ENCODE data around the gene ZNF780B.

ZNF780B gene

GRCh38 chr19:40006273-40006691, 49.7 kb downstream of the ZNF780B start:
- DNase-seq, result no peak
- no peak for TF ChIP-seq POLR2A (IDR thresholded peaks at IDR 0.05; ENCODE audit: low read length)
- TF ChIP-seq GATA1 (IDR thresholded peaks at IDR 0.05; ENCODE audit: low read depth, low read length), result no peak

GRCh38 chr19:40005691-40006272, 50.2 kb downstream of the ZNF780B start:
- no peak for TF ChIP-seq POLR2A (IDR thresholded peaks at IDR 0.05; ENCODE audit: low read length)
- TF ChIP-seq GATA1 (IDR thresholded peaks at IDR 0.05; ENCODE audit: low read depth, low read length), result no peak
- peak; percentile 43 to 47 for DNase-seq

DNA sequence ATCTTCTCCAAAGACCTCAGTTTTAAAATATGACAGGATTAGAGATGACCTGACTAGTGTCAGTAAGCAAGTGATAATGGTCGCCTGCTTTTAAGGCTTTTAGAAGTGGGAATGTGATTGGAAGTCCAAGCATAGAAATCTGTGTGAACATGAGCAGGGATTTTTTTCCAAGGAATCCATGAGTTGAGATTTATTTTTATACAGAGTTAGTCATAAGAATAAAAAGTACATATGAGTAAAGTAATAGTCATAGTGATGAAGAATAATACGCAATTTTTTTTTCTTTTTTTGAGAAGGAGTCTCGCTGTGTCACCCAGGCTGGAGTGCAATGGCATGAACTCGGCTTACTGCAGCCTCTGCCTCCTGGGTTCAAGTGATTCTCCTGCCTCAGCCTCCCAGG, 57.5 kb downstream of the ZNF780B start:
- DNase-seq, result no peak
- TF ChIP-seq GATA1 (IDR thresholded peaks at IDR 0.05; ENCODE audit: low read depth, low read length) (no peak), POLR2A (IDR thresholded peaks at IDR 0.05; ENCODE audit: low read length) (no peak)

DNA sequence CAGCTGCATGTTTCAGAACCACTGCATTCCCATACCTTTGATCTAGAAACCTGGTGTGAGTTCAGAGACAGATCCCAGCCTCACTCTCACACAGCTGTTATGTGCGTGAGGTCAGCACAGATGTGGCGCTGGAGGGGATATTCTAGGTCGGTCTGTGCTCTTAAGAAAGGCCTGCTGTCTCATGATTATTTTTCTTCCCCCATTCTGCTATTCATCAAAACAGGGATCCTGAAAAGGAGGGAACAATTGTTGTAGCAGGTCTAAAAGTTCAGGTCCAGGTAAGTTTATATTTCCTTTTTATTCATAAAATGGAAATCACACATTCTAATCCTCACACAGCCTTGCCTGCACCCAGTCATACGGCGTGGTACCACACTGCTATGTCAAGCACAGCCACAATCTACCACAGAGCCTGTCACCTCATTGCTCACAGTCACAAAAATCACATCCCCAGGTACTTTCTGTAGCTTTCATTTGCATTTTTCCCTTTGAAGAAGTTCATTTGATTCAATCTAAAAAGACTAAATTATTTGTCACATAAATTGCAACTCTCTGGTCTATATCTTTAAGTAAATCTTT, 58.3 kb downstream of the ZNF780B start:
- TF ChIP-seq GATA1 (IDR thresholded peaks at IDR 0.05; ENCODE audit: low read depth, low read length), result no peak
- TF ChIP-seq POLR2A (IDR thresholded peaks at IDR 0.05; ENCODE audit: low read length), result no peak
- peak in 1 of 2 experiments; percentile 41 for DNase-seq

GRCh38 chr19:39996811-39997637, 59.0 kb downstream of the ZNF780B start, which contains the start of gene ZNF546:
Gene ZNF546, plus strand, starts transcription at chr19:39997060. Its CDS starts 1,267 bp downstream, at chr19:39998327.
- DNase-seq, result peak; percentile 87 to 91
- TF ChIP-seq POLR2A (IDR thresholded peaks at IDR 0.05; ENCODE audit: low read length) (peak; percentile 92), GATA1 (IDR thresholded peaks at IDR 0.05; ENCODE audit: low read depth, low read length) (no peak)

- DNase-seq, result peak in 1 of 2 experiments; percentile 52
- no peak for TF ChIP-seq GATA1 (IDR thresholded peaks at IDR 0.05; ENCODE audit: low read depth, low read length)
- no peak for TF ChIP-seq POLR2A (IDR thresholded peaks at IDR 0.05; ENCODE audit: low read length)
Observed at GRCh38 chr19:39996218-39996810, 59.7 kb downstream of the ZNF780B start.

GRCh38 chr19:39995794-39996193, 60.2 kb downstream of the ZNF780B start:
- TF ChIP-seq GATA1 (IDR thresholded peaks at IDR 0.05; ENCODE audit: low read depth, low read length) (no peak), POLR2A (IDR thresholded peaks at IDR 0.05; ENCODE audit: low read length) (no peak)
- no peak for DNase-seq

DNA sequence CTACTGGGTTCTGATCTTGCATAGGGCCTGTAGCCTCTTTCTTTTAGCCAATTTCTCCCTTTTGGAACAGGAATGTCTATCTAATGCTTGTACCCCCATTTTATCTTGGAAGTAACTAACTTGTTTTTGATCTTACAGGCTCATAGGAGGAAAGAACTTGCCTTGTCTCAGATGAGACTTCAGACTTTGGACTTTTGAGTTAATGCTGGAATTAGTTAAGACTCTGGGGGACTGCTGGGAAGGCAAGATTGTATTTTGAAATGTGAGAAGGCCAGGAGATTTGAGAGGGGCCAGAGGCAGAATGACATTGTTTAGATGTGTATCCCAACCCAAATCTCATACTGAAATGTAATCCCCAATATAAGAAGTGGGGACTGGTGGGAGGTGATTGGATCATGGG, 61.7 kb downstream of the ZNF780B start:
- no peak for DNase-seq
- TF ChIP-seq GATA1 (IDR thresholded peaks at IDR 0.05; ENCODE audit: low read depth, low read length), result no peak
- no peak for TF ChIP-seq POLR2A (IDR thresholded peaks at IDR 0.05; ENCODE audit: low read length)

DNA sequence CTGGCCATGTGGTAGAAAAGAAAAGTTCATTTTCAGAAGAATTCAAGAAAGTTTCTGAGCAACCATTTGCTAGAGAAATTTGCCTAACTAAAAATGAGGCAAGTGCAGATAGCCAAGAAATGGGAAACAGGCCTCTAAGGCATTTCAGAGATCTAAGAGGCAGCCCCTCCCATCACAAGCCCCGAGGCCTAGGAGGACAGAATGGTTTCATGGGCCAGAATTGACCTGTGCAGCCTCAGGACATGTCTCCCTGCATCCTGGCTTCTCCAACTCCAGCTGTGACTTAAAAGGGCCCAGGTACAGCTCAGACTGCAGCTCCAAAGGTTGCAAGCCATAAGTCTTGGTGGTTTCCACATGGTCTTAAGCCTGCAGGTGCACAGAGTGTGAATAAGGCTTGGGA, 62.4 kb downstream of the ZNF780B start:
- TF ChIP-seq GATA1 (IDR thresholded peaks at IDR 0.05; ENCODE audit: low read depth, low read length) (no peak), POLR2A (IDR thresholded peaks at IDR 0.05; ENCODE audit: low read length) (no peak)
- DNase-seq, result no peak

GRCh38 chr19:39987596-39987995, 68.4 kb downstream of the ZNF780B start:
- no peak for DNase-seq
- TF ChIP-seq GATA1 (IDR thresholded peaks at IDR 0.05; ENCODE audit: low read depth, low read length), result no peak
- TF ChIP-seq POLR2A (IDR thresholded peaks at IDR 0.05; ENCODE audit: low read length), result no peak

GRCh38 chr19:39987167-39987566, 68.9 kb downstream of the ZNF780B start:
- TF ChIP-seq POLR2A (IDR thresholded peaks at IDR 0.05; ENCODE audit: low read length), result no peak
- TF ChIP-seq GATA1 (IDR thresholded peaks at IDR 0.05; ENCODE audit: low read depth, low read length), result no peak
- no peak for DNase-seq

DNA sequence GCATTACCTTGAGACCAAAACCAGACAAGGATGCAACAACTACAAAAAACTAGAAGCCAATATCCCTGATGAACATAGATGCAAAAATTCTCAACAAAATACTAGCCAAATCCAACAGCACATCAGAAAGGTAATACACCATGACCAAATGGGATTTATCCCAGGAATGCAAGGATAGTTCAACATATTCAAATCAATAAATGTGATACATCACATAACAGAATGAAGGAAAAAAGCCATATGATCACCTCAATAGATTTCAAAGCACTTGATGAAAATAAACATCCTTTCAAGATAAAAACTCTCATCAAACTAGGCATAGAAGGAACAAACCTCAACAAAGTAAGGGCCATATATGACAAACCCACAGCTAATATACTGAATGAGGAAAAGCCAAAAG, 69.4 kb downstream of the ZNF780B start:
- no peak for DNase-seq
- TF ChIP-seq GATA1 (IDR thresholded peaks at IDR 0.05; ENCODE audit: low read depth, low read length) (no peak), POLR2A (IDR thresholded peaks at IDR 0.05; ENCODE audit: low read length) (no peak)

DNA sequence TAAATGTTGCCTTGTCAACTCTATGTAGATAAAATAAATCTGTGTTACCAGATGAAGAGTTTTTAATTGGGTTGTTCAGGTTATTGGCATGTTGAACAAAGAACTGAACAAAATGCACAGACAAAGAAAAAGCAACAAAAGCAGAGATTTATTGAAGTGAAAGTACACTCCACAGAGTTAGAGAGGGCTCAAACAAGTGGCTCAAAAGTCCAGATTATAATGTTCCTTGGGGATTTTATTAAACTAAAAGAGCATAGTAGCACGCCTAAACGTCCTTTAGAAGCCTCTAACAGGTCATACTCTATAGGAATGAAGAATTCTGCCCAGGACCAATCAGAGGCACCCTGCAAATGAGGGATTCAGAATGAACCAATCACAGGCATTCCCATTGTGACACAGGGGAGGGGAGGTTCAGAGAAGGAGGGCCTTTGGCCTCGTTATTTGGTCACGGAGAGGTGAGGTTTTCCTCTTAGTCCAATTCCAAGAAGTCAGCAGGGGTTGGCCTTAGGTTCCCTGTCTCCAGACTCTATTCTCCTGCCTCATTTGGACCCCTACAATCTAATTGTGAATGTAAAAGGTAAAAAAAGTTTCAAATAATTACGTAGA, 72.2 kb downstream of the ZNF780B start:
- TF ChIP-seq GATA1 (IDR thresholded peaks at IDR 0.05; ENCODE audit: low read depth, low read length) (no peak), POLR2A (IDR thresholded peaks at IDR 0.05; ENCODE audit: low read length) (no peak)
- no peak for DNase-seq

GRCh38 chr19:39982883-39983282, 73.1 kb downstream of the ZNF780B start:
- TF ChIP-seq POLR2A (IDR thresholded peaks at IDR 0.05; ENCODE audit: low read length) (no peak), GATA1 (IDR thresholded peaks at IDR 0.05; ENCODE audit: low read depth, low read length) (no peak)
- no peak for DNase-seq

Measured in erythroblast (primary cell).